H1 (cell line): ENCODE results near the gene MCUB. TPM values are rescaled to one million over a fixed set of nuclear protein-coding genes. Genes with fewer than 3 reads are reported as not detected.

Experiments
- CTCF ChIA-PET: fragments of 300-600 bp; sonication (Branson Sonifier 250); formaldehyde crosslinking; loops from one replicate; lab custom pipeline; 2021; ENCODE audit not compliant: partially characterized antibody; lab: Charles Lee
- POLR2A ChIA-PET: fragments of 300-600 bp; sonication (Branson Sonifier 250); formaldehyde crosslinking; loops from one replicate; lab custom pipeline; 2021; ENCODE audit warnings: inconsistent platforms; ENCODE audit not compliant: partially characterized antibody; lab: Charles Lee
- DNase-seq, 2 experiments: peaks; one replicate each; pipeline versions ENCODE4 v3.0.0 to v3.0.0-alpha.2; 2010 to 2022; ENCODE audit warnings: low spot score in 2 of 2, low read depth in 1 of 2, mixed read lengths in 1 of 2
- FAIRE-seq: peaks from 2 replicates; lab custom pipeline; 2011; peaks lifted over from hg19 to GRCh38; lab: Jason Lieb, UNC
- H2AFZ ChIP-seq: 2 replicates; pipeline ENCODE4 v1.8.1; 2012; ENCODE audit warnings: low read length, inconsistent platforms
- H2AK5ac ChIP-seq: 2 replicates; pipeline ENCODE4 v1.6.1; 2013; ENCODE audit warnings: low read depth, low read length
- H2BK120ac ChIP-seq: replicated peaks from 2 replicates; pipeline ENCODE3; 2013; ENCODE audit warnings: low read depth, low read length, inconsistent platforms
- H2BK12ac ChIP-seq: 2 replicates; pipeline ENCODE4 v1.6.1; 2013; ENCODE audit warnings: low read depth, low read length
- H2BK15ac ChIP-seq: 2 replicates; pipeline ENCODE4 v1.6.1; 2013; ENCODE audit warnings: low read length
- H2BK20ac ChIP-seq: 2 replicates; pipeline ENCODE4 v1.6.1; 2013; ENCODE audit warnings: low read length
- H2BK5ac ChIP-seq: 2 replicates; pipeline ENCODE4 v1.6.1; 2013; ENCODE audit warnings: low read depth, low read length
- H3K14ac ChIP-seq: 2 replicates; pipeline ENCODE4 v1.6.1; 2013; ENCODE audit warnings: inconsistent platforms; ENCODE audit not compliant: insufficient read length
- H3K18ac ChIP-seq: 2 replicates; pipeline ENCODE4 v1.6.1; 2013; ENCODE audit warnings: low read length; ENCODE audit errors: extremely low read depth
- H3K23ac ChIP-seq: 2 replicates; pipeline ENCODE4 v1.6.1; 2013; ENCODE audit warnings: inconsistent platforms; ENCODE audit not compliant: insufficient read length
- H3K23me2 ChIP-seq: 2 replicates; pipeline ENCODE4 v1.6.1; 2013; ENCODE audit warnings: low read depth, low read length
- H3K27ac ChIP-seq: 2 replicates; pipeline ENCODE4 v1.6.1; 2011; ENCODE audit warnings: low read depth, low read length, inconsistent platforms
- H3K27me3 ChIP-seq, 4 experiments: replicated peaks in 1 of 4; 1 replicate in 1 of 4; 2 replicates in 3 of 4; pipeline versions ENCODE4 v1.6.1 to v1.8.1; 2011 to 2013; ENCODE audit warnings: low read length in 3 of 4, mild to moderate bottlenecking in 3 of 4, inconsistent platforms in 2 of 4, mixed read lengths in 2 of 4, moderate library complexity in 1 of 4; ENCODE audit not compliant: control insufficient read depth in 3 of 4, insufficient read depth in 3 of 4; ENCODE audit errors: extremely low read depth in 1 of 4
- H3K36me3 ChIP-seq, 4 experiments: 2 replicates each; pipeline versions ENCODE4 v1.6.1 to v1.8.1; 2011 to 2013; ENCODE audit warnings: mild to moderate bottlenecking in 4 of 4, low read length in 3 of 4, moderate library complexity in 2 of 4, control low read depth in 1 of 4, inconsistent platforms in 1 of 4; ENCODE audit not compliant: insufficient read depth in 4 of 4, control insufficient read depth in 2 of 4
- H3K4ac ChIP-seq: replicated peaks from 2 replicates; pipeline ENCODE3; 2013; ENCODE audit warnings: low read length, low read depth, mixed read lengths, inconsistent platforms; ENCODE audit not compliant: insufficient read length
- H3K4me1 ChIP-seq, 4 experiments: replicated peaks in 1 of 4; 1 replicate in 1 of 4; 2 replicates in 3 of 4; pipeline versions ENCODE4 v1.6.1 to v1.8.1; 2011 to 2013; ENCODE audit warnings: low read length in 3 of 4, inconsistent platforms in 2 of 4, mixed read lengths in 1 of 4; ENCODE audit not compliant: insufficient read depth in 4 of 4, control insufficient read depth in 3 of 4
- H3K4me2 ChIP-seq, 2 experiments: 2 replicates each; pipeline versions ENCODE4 v1.6.1 to v1.8.1; 2011 to 2013; ENCODE audit warnings: low read depth in 2 of 2, low read length in 2 of 2, control low read depth in 1 of 2, inconsistent platforms in 1 of 2, mild to moderate bottlenecking in 1 of 2; ENCODE audit not compliant: insufficient read depth in 1 of 2
- H3K4me3 ChIP-seq, 4 experiments: fragments of 200-600, 300-600 bp in 1 of 4; sonication (generic), shearing (Covaris generic), sonication (Bioruptor Twin) in 1 of 4; 2 replicates each; pipeline versions ENCODE4 v1.5.1 to v1.8.1; 2011 to 2016; ENCODE audit warnings: low read length in 4 of 4, low read depth in 3 of 4, control low read depth in 2 of 4, inconsistent platforms in 2 of 4, mild to moderate bottlenecking in 2 of 4, mixed read lengths in 1 of 4, moderate library complexity in 1 of 4; ENCODE audit not compliant: insufficient read depth in 2 of 4; ENCODE audit errors: extremely low read depth in 1 of 4
- H3K56ac ChIP-seq: replicated peaks from 2 replicates; pipeline ENCODE3; 2013; ENCODE audit warnings: low read depth, mild to moderate bottlenecking, mixed read lengths, low read length, inconsistent platforms; ENCODE audit not compliant: insufficient read length
- H3K79me1 ChIP-seq: 2 replicates; pipeline ENCODE4 v1.6.1; 2013; ENCODE audit warnings: low read depth, low read length, control low read depth
- H3K79me2 ChIP-seq, 2 experiments: 2 replicates each; pipeline versions ENCODE4 v1.6.1 to v1.8.1; 2012 to 2013; ENCODE audit warnings: low read length in 2 of 2, mild to moderate bottlenecking in 2 of 2, inconsistent platforms in 1 of 2; ENCODE audit not compliant: insufficient read depth in 2 of 2, control insufficient read depth in 1 of 2
- H3K9ac ChIP-seq, 4 experiments: replicated peaks in 1 of 4; 1 replicate in 1 of 4; 2 replicates in 3 of 4; pipeline versions ENCODE4 v1.6.1 to v1.8.1; 2011 to 2013; ENCODE audit warnings: low read depth in 3 of 4, low read length in 3 of 4, control low read depth in 2 of 4, mild to moderate bottlenecking in 2 of 4, moderate library complexity in 2 of 4, inconsistent platforms in 1 of 4; ENCODE audit errors: extremely low read depth in 1 of 4
- H3K9me3 ChIP-seq, 2 experiments: 2 replicates each; pipeline versions ENCODE4 v1.6.1 to v1.8.1; 2012 to 2013; ENCODE audit warnings: mild to moderate bottlenecking in 2 of 2, moderate library complexity in 2 of 2, control low read depth in 1 of 2, inconsistent platforms in 1 of 2, low read depth in 1 of 2, low read length in 1 of 2, mixed read lengths in 1 of 2; ENCODE audit not compliant: insufficient read depth in 2 of 2
- H4K20me1 ChIP-seq, 2 experiments: replicated peaks in 1 of 2; 2 replicates each; pipeline versions ENCODE3 to v1.8.1; 2011 to 2013; ENCODE audit warnings: inconsistent platforms in 2 of 2, low read length in 2 of 2, mild to moderate bottlenecking in 1 of 2; ENCODE audit not compliant: insufficient read depth in 2 of 2, control insufficient read depth in 1 of 2
- H4K5ac ChIP-seq: 2 replicates; pipeline ENCODE4 v1.6.1; 2013; ENCODE audit warnings: low read length, low read depth, mixed read lengths, inconsistent platforms; ENCODE audit not compliant: insufficient read length
- H4K8ac ChIP-seq: 2 replicates; pipeline ENCODE4 v1.8.0; 2013; ENCODE audit warnings: mild to moderate bottlenecking, moderate library complexity, low read length, inconsistent platforms; ENCODE audit not compliant: insufficient read depth; ENCODE audit errors: extremely low read depth
- H4K91ac ChIP-seq: replicated peaks from 2 replicates; pipeline ENCODE3; 2013; ENCODE audit warnings: low read length, mixed read lengths, inconsistent platforms; ENCODE audit not compliant: insufficient read length
- BACH1 ChIP-seq: IDR thresholded peaks from 2 replicates; pipeline ENCODE4 v1.6.1; 2012; ENCODE audit warnings: low read length, improper control_type of control experiment
- E2F6 ChIP-seq: IDR thresholded peaks from 2 replicates; pipeline ENCODE4 v1.6.1; 2012; ENCODE audit warnings: inconsistent platforms
- HDAC2 ChIP-seq, 2 experiments: fragments of 300-600 bp in 1 of 2; sonication (generic) in 1 of 2; IDR thresholded peaks; 2 replicates each; pipeline ENCODE4 v1.6.1; 2011 to 2012; ENCODE audit warnings: low read depth in 2 of 2, low read length in 2 of 2, mild to moderate bottlenecking in 2 of 2, moderate library complexity in 2 of 2, borderline replicate concordance in 1 of 2, inconsistent platforms in 1 of 2
- KDM5A ChIP-seq: fragments of 200-600 bp; IDR thresholded peaks from 2 replicates; pipeline ENCODE4 v1.7.1; 2012; ENCODE audit warnings: mild to moderate bottlenecking, low read length, inconsistent platforms, mixed read lengths
- MAX ChIP-seq: IDR thresholded peaks from 2 replicates; pipeline ENCODE4 v1.6.1; 2012; ENCODE audit warnings: inconsistent platforms
- NANOG ChIP-seq: IDR thresholded peaks from 2 replicates; pipeline ENCODE4 v1.6.1; 2011; ENCODE audit warnings: low read length, low read depth, mild to moderate bottlenecking, inconsistent platforms; ENCODE audit not compliant: insufficient read depth, poor library complexity, severe bottlenecking
- POLR2AphosphoS5 ChIP-seq: IDR thresholded peaks from 2 replicates; pipeline ENCODE4 v1.6.1; 2011; ENCODE audit warnings: low read depth, low read length
- RBBP5 ChIP-seq: IDR thresholded peaks from 2 replicates; pipeline ENCODE4 v1.7.1; 2012; ENCODE audit warnings: low read depth, mild to moderate bottlenecking, inconsistent platforms, low read length, moderate library complexity, borderline replicate concordance
- SIN3A ChIP-seq, 2 experiments: IDR thresholded peaks in 1 of 2; conservative IDR thresholded peaks in 1 of 2; 2 replicates each; pipeline ENCODE4 v1.6.1; 2011 to 2012; ENCODE audit warnings: low read length in 2 of 2, improper control_type of control experiment in 1 of 2, low read depth in 1 of 2, mild to moderate bottlenecking in 1 of 2
- SP1 ChIP-seq: IDR thresholded peaks from 2 replicates; pipeline ENCODE4 v1.6.1; 2011; ENCODE audit warnings: low read depth, low read length
- USF2 ChIP-seq: IDR thresholded peaks from 2 replicates; pipeline ENCODE4 v1.6.1; 2011; ENCODE audit warnings: low read length, improper control_type of control experiment
- WGBS, 2 experiments: shearing (Covaris generic) in 1 of 2; methylation state at CpG; one replicate each; pipeline versions ENCODE4 v1.1.6 to v1.1.7; 2013 to 2015; ENCODE audit warnings: low lambda C conversion rate in 2 of 2, mixed read lengths in 2 of 2, inconsistent platforms in 1 of 2, low coverage in 1 of 2, missing lambda C conversion rate in 1 of 2; ENCODE audit not compliant: insufficient replicate concordance in 2 of 2, insufficient coverage in 1 of 2, insufficient read length in 1 of 2; ENCODE audit errors: extremely low coverage in 1 of 2, missing lambda C conversion rate in 1 of 2; 5-methylcytosine and 5-hydroxymethylcytosine counted together
- polyA plus RNA-seq, 7 experiments: library from polyadenylated mRNA; depleted of rRNA in 3 of 7; stranded (reverse) in 5 of 7; unstranded in 2 of 7; fragments of >200 nt in 5 of 7; fragments of 200-250 nt in 2 of 7; gene quantifications; 1 replicate in 5 of 7; 2 replicates in 1 of 7; 4 replicates in 1 of 7; pipeline versions ENCODE4 v1.2.1 to v1.2.3, GENCODE V29; 2011 to 2013; ENCODE audit warnings: missing spikeins in 2 of 7, mixed read lengths in 2 of 7
- total RNA-seq: library from RNA; stranded (reverse); fragmentation: NEBNext Ultra II Directional; extraction: Animal tissue kit (Norgen Biotek cat#: 25700); gene quantifications from 2 replicates; pipeline ENCODE4 v1.2.1, GENCODE V29; 2021

The MCUB gene
- total and polyA plus RNA-seq, 2 of the 8 experiments (the other 6 are each of a cell fraction or from before 2014, with no cell fraction given): 15.2 to 19.4 TPM

GRCh38 chr4:109676886-109677285 is 116.8 kb downstream of the MCUB start:
- no peak overlapping the region for H3K4ac ChIP-seq
- no peak for TF ChIP-seq NANOG
- TF ChIP-seq KDM5A: no peak
- no peak for TF ChIP-seq E2F6
- no peak for TF ChIP-seq SP1
- TF ChIP-seq POLR2AphosphoS5: no peak
- TF ChIP-seq HDAC2 (IDR thresholded peaks at IDR 0.05; ENCODE audit: borderline replicate concordance in 1 of 2, low read depth in 2 of 2, low read length in 2 of 2): no peak
- no peak for TF ChIP-seq BACH1
- TF ChIP-seq USF2: no peak
- TF ChIP-seq MAX: no peak
- no peak for TF ChIP-seq SIN3A (conservative IDR thresholded peaks at IDR 0.05 in 1 of 2, IDR thresholded peaks at IDR 0.05 in 1 of 2; ENCODE audit: low read depth in 1 of 2, low read length in 2 of 2)
- TF ChIP-seq RBBP5: no peak

More at GRCh38 chr4:109676886-109677285, 116.8 kb downstream of the MCUB start:
- H2BK120ac ChIP-seq: no peak overlapping the region
- no peaks in the 10 kb centered on the region for H3K79me2 ChIP-seq
- H3K14ac ChIP-seq: no peak overlapping the region
- H2BK12ac ChIP-seq: no peak overlapping the region
- H3K23me2 ChIP-seq: no peaks in the 10 kb centered on the region; the same call in 1 of the 2 replicates
- POLR2A ChIA-PET: interaction anchor here (0.9 kb wide), 1 partner anchor 297 kb away, joined by 5 read pairs; no protein-coding TSS in a partner anchor
- 94% methylated on average over 1 of the region's 1 CpG; no CpG with 5 or more reads in 1 of the 2 experiments for WGBS, 2 experiments
- H2BK15ac ChIP-seq: no peak overlapping the region
- H3K27me3 ChIP-seq: no peaks in the 10 kb centered on the region
- CTCF ChIA-PET: no interaction called here
- DNase-seq (no peak), FAIRE-seq (no peak)
- no peak overlapping the region for H3K56ac ChIP-seq
- H4K8ac ChIP-seq: no peak overlapping the region
- H3K79me1 ChIP-seq: no peaks in the 10 kb centered on the region
- H2AFZ ChIP-seq: no peak overlapping the region
- H3K18ac ChIP-seq: no peak overlapping the region
- no peak overlapping the region for H4K5ac ChIP-seq
- no peaks in the 10 kb centered on the region for H4K20me1 ChIP-seq
- H3K27ac ChIP-seq: no peak overlapping the region
- H2BK20ac ChIP-seq: no peak overlapping the region
- H3K36me3 ChIP-seq: peaks cover 0 to 9% (median 0%) of the 10 kb centered on the region in 4 experiments; a peak in 1 of 8 replicates
- H3K23ac ChIP-seq: no peak overlapping the region
- H3K4me1 ChIP-seq: peaks cover 0 to 2% (median 0%) of the 10 kb centered on the region in 4 experiments; a peak in 1 of 7 replicates
- no peak overlapping the region for H2BK5ac ChIP-seq
- no peak overlapping the region for H4K91ac ChIP-seq
- peaks cover 3 to 20% of the 10 kb centered on the region in 2 experiments; a peak in 3 of 4 replicates for H3K9me3 ChIP-seq
- no peak overlapping the region for H3K4me3 ChIP-seq
- no peak overlapping the region for H3K4me2 ChIP-seq
- H3K9ac ChIP-seq: no peak overlapping the region
- no peak overlapping the region for H2AK5ac ChIP-seq
